SK-N-SH treated with all-trans-retinoic acid at 6 μM for 48 hours (cell line): Measurements from ENCODE around the gene ABCD3.

Experiments
- ARNTL ChIP-seq: fragments of 450-650 bp; formaldehyde crosslinking; IDR thresholded peaks from 2 replicates; pipeline ENCODE4 v1.5.0; 2020; ENCODE audit warnings: low read depth, mild to moderate bottlenecking, moderate library complexity, borderline replicate concordance
- CSDC2 ChIP-seq: fragments of 250-450 bp; sonication (Bioruptor Pico); IDR thresholded peaks from 2 replicates; pipeline ENCODE4 v1.5.0; 2020; ENCODE audit warnings: mild to moderate bottlenecking, moderate library complexity
- GLIS3 ChIP-seq: fragments of 250-450 bp; sonication (Bioruptor Pico); IDR thresholded peaks from 2 replicates; pipeline ENCODE4 v1.5.0; 2020; ENCODE audit warnings: mild to moderate bottlenecking, moderate library complexity
- PATZ1 ChIP-seq: fragments of 250-450 bp; sonication (Bioruptor Pico); IDR thresholded peaks from 2 replicates; pipeline ENCODE4 v1.8.0; 2020; ENCODE audit warnings: mild to moderate bottlenecking, moderate library complexity, borderline replicate concordance
- POU6F1 ChIP-seq: fragments of 250-450 bp; sonication (Bioruptor Pico); IDR thresholded peaks from 2 replicates; pipeline ENCODE4 v1.8.0; 2021; ENCODE audit warnings: low read depth, mild to moderate bottlenecking, moderate library complexity, borderline replicate concordance
- PPARA ChIP-seq: fragments of 250-450 bp; sonication (Bioruptor Pico); IDR thresholded peaks from 2 replicates; pipeline ENCODE4 v1.5.0; 2020; ENCODE audit warnings: mild to moderate bottlenecking, borderline replicate concordance
- RARB ChIP-seq: fragments of 250-450 bp; sonication (Bioruptor Pico); IDR thresholded peaks from 2 replicates; pipeline ENCODE4 v1.8.0; 2021; ENCODE audit warnings: mild to moderate bottlenecking, moderate library complexity
- SNAI2 ChIP-seq: fragments of 250-450 bp; sonication (Bioruptor Pico); IDR thresholded peaks from 2 replicates; pipeline ENCODE4 v1.5.0; 2020; ENCODE audit warnings: mild to moderate bottlenecking, moderate library complexity
- TSHZ2 ChIP-seq: fragments of 250-450 bp; sonication (Bioruptor Pico); IDR thresholded peaks from 2 replicates; pipeline ENCODE4 v1.5.0; 2020; ENCODE audit warnings: mild to moderate bottlenecking, moderate library complexity
- ZFP30 ChIP-seq: fragments of 450-650 bp; formaldehyde crosslinking; IDR thresholded peaks from 2 replicates; pipeline ENCODE4 v1.5.0; 2022; ENCODE audit warnings: mild to moderate bottlenecking, moderate library complexity

- TF ChIP-seq TSHZ2 (CRISPR knock-in tag), result no peak
- no peak for TF ChIP-seq GLIS3 (CRISPR knock-in tag)
- TF ChIP-seq PATZ1, result no peak
- TF ChIP-seq ZFP30, result no peak
- TF ChIP-seq SNAI2 (CRISPR knock-in tag), result no peak
- TF ChIP-seq RARB (CRISPR knock-in tag), result no peak
- no peak for TF ChIP-seq POU6F1 (CRISPR knock-in tag)
- no peak for TF ChIP-seq PPARA (CRISPR knock-in tag)
- TF ChIP-seq CSDC2, result no peak
- no peak for TF ChIP-seq ARNTL (CRISPR knock-in tag)
Observed at GRCh38 chr1:94416901-94417727, 1.1 kb upstream of the ABCD3 start.
